Mesenchymal stem cell (in vitro differentiated cells and primary cell): ENCODE measurements around the gene FNDC10.
A peak's percentile ranks its signal among the peaks of the same experiment; 100 is the strongest.

Experiments
- DNase-seq: peaks from one replicate; pipeline ENCODE4 v3.0.0-alpha.2; 2013
- H2AFZ ChIP-seq: one replicate; pipeline ENCODE4 v1.6.1; 2013; ENCODE audit warnings: low read depth, mild to moderate bottlenecking, control low read depth, inconsistent platforms, low read length, moderate library complexity
- H2AK5ac ChIP-seq: 2 replicates; pipeline ENCODE4 v1.6.1; 2013; ENCODE audit warnings: low read length, moderate library complexity, mild to moderate bottlenecking, inconsistent platforms; ENCODE audit not compliant: severe bottlenecking
- H2BK120ac ChIP-seq: one replicate; pipeline ENCODE4 v1.6.1; 2013; ENCODE audit warnings: low read depth, mild to moderate bottlenecking, inconsistent platforms, low read length, moderate library complexity
- H2BK12ac ChIP-seq, 2 experiments: one replicate each; pipeline ENCODE4 v1.6.1; 2013; ENCODE audit warnings: inconsistent platforms in 2 of 2, low read length in 2 of 2, mild to moderate bottlenecking in 2 of 2, moderate library complexity in 2 of 2, control low read depth in 1 of 2
- H2BK15ac ChIP-seq: one replicate; pipeline ENCODE4 v1.6.1; 2013; ENCODE audit warnings: mild to moderate bottlenecking, low read depth, inconsistent platforms; ENCODE audit not compliant: poor library complexity, severe bottlenecking
- H2BK5ac ChIP-seq: 2 replicates; pipeline ENCODE4 v1.6.1; 2013; ENCODE audit warnings: low read depth, mild to moderate bottlenecking, low read length, control low read depth, inconsistent platforms; ENCODE audit not compliant: poor library complexity, severe bottlenecking
- H3K14ac ChIP-seq, 2 experiments: one replicate each; pipeline ENCODE4 v1.6.1; 2013; ENCODE audit warnings: inconsistent platforms in 2 of 2, low read length in 2 of 2, control low read depth in 1 of 2, mild to moderate bottlenecking in 1 of 2, moderate library complexity in 1 of 2
- H3K18ac ChIP-seq, 2 experiments: one replicate each; pipeline ENCODE4 v1.6.1; 2013; ENCODE audit warnings: inconsistent platforms in 2 of 2, low read length in 2 of 2, control low read depth in 1 of 2, low read depth in 1 of 2, mild to moderate bottlenecking in 1 of 2
- H3K23ac ChIP-seq, 2 experiments: one replicate each; pipeline ENCODE4 v1.6.1; 2013; ENCODE audit warnings: inconsistent platforms in 2 of 2, low read length in 2 of 2, mild to moderate bottlenecking in 2 of 2, moderate library complexity in 2 of 2, control low read depth in 1 of 2
- H3K27ac ChIP-seq: 2 replicates; pipeline ENCODE4 v1.5.1; 2013; ENCODE audit warnings: mild to moderate bottlenecking, moderate library complexity, low read length, control low read depth, inconsistent platforms; ENCODE audit not compliant: poor library complexity, severe bottlenecking
- H3K27me3 ChIP-seq, 2 experiments: 2 replicates each; pipeline versions ENCODE4 v1.6.1 to v1.7.0; 2013; ENCODE audit warnings: low read length in 2 of 2, mild to moderate bottlenecking in 2 of 2, moderate library complexity in 2 of 2, control low read depth in 1 of 2, inconsistent platforms in 1 of 2; ENCODE audit not compliant: control insufficient read depth in 1 of 2, insufficient read depth in 1 of 2
- H3K36me3 ChIP-seq, 2 experiments: 2 replicates each; pipeline versions ENCODE4 v1.6.1 to v1.7.0; 2013; ENCODE audit warnings: low read length in 2 of 2, control low read depth in 1 of 2, inconsistent platforms in 1 of 2, low read depth in 1 of 2, mild to moderate bottlenecking in 1 of 2; ENCODE audit not compliant: insufficient read depth in 2 of 2, control insufficient read depth in 1 of 2
- H3K4ac ChIP-seq, 2 experiments: one replicate each; pipeline ENCODE4 v1.6.1; 2013; ENCODE audit warnings: inconsistent platforms in 2 of 2, low read length in 2 of 2, mild to moderate bottlenecking in 2 of 2, moderate library complexity in 2 of 2, control low read depth in 1 of 2, low read depth in 1 of 2
- H3K4me1 ChIP-seq: 2 replicates; pipeline ENCODE4 v1.6.1; 2013; ENCODE audit warnings: low read depth, low read length, control low read depth; ENCODE audit not compliant: control insufficient read depth, insufficient read depth
- H3K4me2 ChIP-seq: 2 replicates; pipeline ENCODE4 v1.6.1; 2013; ENCODE audit warnings: low read length, mild to moderate bottlenecking, inconsistent platforms; ENCODE audit not compliant: poor library complexity, severe bottlenecking
- H3K4me3 ChIP-seq, 2 experiments: 2 replicates each; pipeline versions ENCODE4 v1.5.1 to v1.7.0; 2013; ENCODE audit warnings: low read length in 2 of 2, mild to moderate bottlenecking in 2 of 2, control low read depth in 1 of 2, low read depth in 1 of 2; ENCODE audit not compliant: insufficient read depth in 1 of 2
- H3K79me1 ChIP-seq: replicated peaks from 2 replicates; pipeline ENCODE4 v1.6.1; 2013; ENCODE audit warnings: mild to moderate bottlenecking, control low read depth, low read length, inconsistent platforms; ENCODE audit not compliant: poor library complexity, severe bottlenecking
- H3K9ac ChIP-seq: 2 replicates; pipeline ENCODE4 v1.7.0; 2013; ENCODE audit warnings: mild to moderate bottlenecking, low read length, moderate library complexity
- H3K9me3 ChIP-seq: 2 replicates; pipeline ENCODE4 v1.7.0; 2013; ENCODE audit warnings: mild to moderate bottlenecking, low read length; ENCODE audit not compliant: control insufficient read depth
- H4K8ac ChIP-seq: one replicate; pipeline ENCODE4 v1.6.1; 2013; ENCODE audit warnings: inconsistent platforms, mild to moderate bottlenecking, low read length, moderate library complexity
- H4K91ac ChIP-seq: one replicate; pipeline ENCODE4 v1.6.1; 2013; ENCODE audit warnings: mild to moderate bottlenecking, low read length, inconsistent platforms
- WGBS: methylation state at CpG from one replicate; pipeline ENCODE4 v1.1.7; 2013; ENCODE audit warnings: mixed read lengths; 5-methylcytosine and 5-hydroxymethylcytosine counted together

The FNDC10 gene

GRCh38 chr1:1604374-1605033 is 4.6 kb upstream of the FNDC10 start:
- no peak overlapping the region for H2AFZ ChIP-seq
- 81% methylated on average over 15 of the region's 15 CpGs for WGBS

GRCh38 chr1:1603671-1604373 is 3.9 kb upstream of the FNDC10 start:
- H3K36me3 ChIP-seq: peaks cover 0 to 2% of the 10 kb centered on the region in 2 experiments
- no peak overlapping the region for H2BK120ac ChIP-seq
- no peak overlapping the region for H3K4me3 ChIP-seq
- no peak overlapping the region for H4K8ac ChIP-seq
- no peak overlapping the region for H3K18ac ChIP-seq
- no peaks in the 10 kb centered on the region for H3K79me1 ChIP-seq
- no peak for DNase-seq
- peaks cover 40 to 43% of the 10 kb centered on the region in 2 experiments for H3K27me3 ChIP-seq
- no peak overlapping the region for H2AFZ ChIP-seq
- H2BK12ac ChIP-seq: no peak overlapping the region
- H2BK15ac ChIP-seq: no peak overlapping the region
- no peak overlapping the region for H3K4ac ChIP-seq
- no peak overlapping the region for H3K14ac ChIP-seq
- no peak overlapping the region for H3K4me2 ChIP-seq
- peaks cover 20% of the 10 kb centered on the region for H3K4me1 ChIP-seq
- no peak overlapping the region for H3K23ac ChIP-seq
- H3K9ac ChIP-seq: no peak overlapping the region
- H2BK5ac ChIP-seq: no peak overlapping the region
- WGBS: 88% methylated on average over 12 of the region's 13 CpGs
- no peaks in the 10 kb centered on the region for H3K9me3 ChIP-seq
- H3K27ac ChIP-seq: no peak overlapping the region
- no peak overlapping the region for H4K91ac ChIP-seq
- H2AK5ac ChIP-seq: no peak overlapping the region

More at GRCh38 chr1:1604374-1605033, 4.6 kb upstream of the FNDC10 start:
- Histone ChIP-seq H4K8ac (no peak overlapping the region), H3K27ac (no peak overlapping the region), H2BK15ac (no peak overlapping the region), H3K27me3 (peaks cover 37 to 39% of the 10 kb centered on the region in 2 experiments), H4K91ac (no peak overlapping the region), H2AK5ac (no peak overlapping the region), H2BK5ac (no peak overlapping the region), H3K4me1 (peaks cover 14% of the 10 kb centered on the region), H2BK12ac (no peak overlapping the region), H3K4ac (no peak overlapping the region), H3K36me3 (peaks cover 0 to 2% of the 10 kb centered on the region in 2 experiments), H3K4me3 (no peak overlapping the region), H3K4me2 (no peak overlapping the region), H3K9ac (no peak overlapping the region), H3K9me3 (no peaks in the 10 kb centered on the region), H3K14ac (no peak overlapping the region), H3K18ac (no peak overlapping the region), H3K23ac (no peak overlapping the region), H2BK120ac (no peak overlapping the region), H3K79me1 (no peaks in the 10 kb centered on the region)
- DNase-seq: no peak

- no peak overlapping the region for H2AK5ac ChIP-seq
- peaks cover 0 to 6% of the 10 kb centered on the region in 2 experiments for H3K36me3 ChIP-seq
- peaks cover 25% of the 10 kb centered on the region for H3K4me1 ChIP-seq
- no peaks in the 10 kb centered on the region for H3K9me3 ChIP-seq
- no peak overlapping the region for H3K27ac ChIP-seq
- H3K79me1 ChIP-seq: no peaks in the 10 kb centered on the region
- no peak overlapping the region for H3K4ac ChIP-seq
- H2BK12ac ChIP-seq: no peak overlapping the region
- H3K23ac ChIP-seq: no peak overlapping the region
- no peak overlapping the region for H2AFZ ChIP-seq
- no peak overlapping the region for H2BK15ac ChIP-seq
- no peak for DNase-seq
- H3K18ac ChIP-seq: no peak overlapping the region
- H3K4me2 ChIP-seq: no peak overlapping the region
- peaks cover 47 to 51% of the 10 kb centered on the region in 2 experiments for H3K27me3 ChIP-seq
- H2BK5ac ChIP-seq: no peak overlapping the region
- WGBS: 79% methylated on average over 13 of the region's 13 CpGs
- no peak overlapping the region for H3K14ac ChIP-seq
- H3K9ac ChIP-seq: no peak overlapping the region
- peak overlapping the region; percentile 35 for H4K91ac ChIP-seq
- H4K8ac ChIP-seq: no peak overlapping the region
- no peak overlapping the region for H2BK120ac ChIP-seq
- no peak overlapping the region for H3K4me3 ChIP-seq
Measured at GRCh38 chr1:1602968-1603506, 3.1 kb upstream of the FNDC10 start.

- Histone ChIP-seq H2BK5ac (no peak overlapping the region), H3K4ac (no peak overlapping the region), H3K9me3 (no peaks in the 10 kb centered on the region), H3K4me1 (peaks cover 29% of the 10 kb centered on the region), H2AFZ (no peak overlapping the region), H3K23ac (no peak overlapping the region), H3K36me3 (peaks cover 0 to 4% of the 10 kb centered on the region in 2 experiments), H4K91ac (no peak overlapping the region), H3K4me3 (no peak overlapping the region), H3K4me2 (no peak overlapping the region), H2BK120ac (no peak overlapping the region), H2AK5ac (no peak overlapping the region), H4K8ac (no peak overlapping the region), H2BK12ac (no peak overlapping the region), H2BK15ac (no peak overlapping the region), H3K18ac (no peak overlapping the region), H3K79me1 (no peaks in the 10 kb centered on the region), H3K27me3 (peaks cover 53 to 57% of the 10 kb centered on the region in 2 experiments), H3K9ac (no peak overlapping the region), H3K14ac (no peak overlapping the region), H3K27ac (no peak overlapping the region)
- WGBS: 83% methylated on average over 17 of the region's 18 CpGs
- no peak for DNase-seq
Measured at GRCh38 chr1:1602304-1602967, 2.5 kb upstream of the FNDC10 start.
